IgD-negative memory B cell (primary cell): ENCODE results near the gene LDLRAP1. TPM values are rescaled to one million over a fixed set of nuclear protein-coding genes. Genes with fewer than 3 reads are reported as not detected.

Source experiments
- H3K27ac Mint-ChIP-seq, 3 donors: one replicate each; pipeline ENCODE4 v1.8.0; 2020 to 2022; ENCODE audit warnings: mild to moderate bottlenecking in 3 of 3, mixed read lengths in 3 of 3, moderate library complexity in 1 of 3
- H3K27me3 Mint-ChIP-seq: one replicate; pipeline ENCODE4 v1.8.0; 2021; ENCODE audit warnings: mixed read lengths
- H3K36me3 Mint-ChIP-seq: one replicate; pipeline ENCODE4 v1.8.0; 2020; ENCODE audit warnings: mild to moderate bottlenecking, mixed read lengths
- H3K4me1 Mint-ChIP-seq, 3 donors: one replicate each; pipeline ENCODE4 v1.8.0; 2020 to 2022; ENCODE audit warnings: mixed read lengths in 3 of 3, mild to moderate bottlenecking in 1 of 3
- H3K4me3 Mint-ChIP-seq, 4 donors: one replicate each; pipeline ENCODE4 v1.8.0; 2020 to 2022; ENCODE audit warnings: mild to moderate bottlenecking in 4 of 4, mixed read lengths in 4 of 4, moderate library complexity in 3 of 4
- H3K9me3 Mint-ChIP-seq, 3 donors: one replicate each; pipeline ENCODE4 v1.8.0; 2020 to 2021; ENCODE audit warnings: mixed read lengths in 3 of 3, mild to moderate bottlenecking in 1 of 3
- polyA plus RNA-seq: library from polyadenylated mRNA; unstranded; fragments of 300-500 nt; fragmentation: Illumina TruSeq; gene quantifications from one replicate; pipeline ENCODE4 v1.2.3, GENCODE V29; 2021

LDLRAP1 gene
- polyA plus RNA-seq, 1 donor from 2014 or later: 60.5 TPM

GRCh38 chr1:25545767-25546166 is 2.4 kb downstream of the LDLRAP1 start:
- H3K9me3 Mint-ChIP-seq: no peaks in the 10 kb centered on the region
- H3K4me3 Mint-ChIP-seq: peak overlapping the region in 3 of 4 donors; percentile 50 to 73 (median 72)
- H3K27ac Mint-ChIP-seq: peak overlapping the region in 1 of 3 donors; percentile 39

GRCh38 chr1:25546193-25546592 is 2.8 kb downstream of the LDLRAP1 start:
- H3K36me3 Mint-ChIP-seq: peaks cover 2% of the 10 kb centered on the region
- H3K4me3 Mint-ChIP-seq: peak overlapping the region in 1 of 4 donors; percentile 58
- peaks cover 23 to 54% (median 36%) of the 10 kb centered on the region in 3 donors for H3K4me1 Mint-ChIP-seq
- no peak overlapping the region for H3K27ac Mint-ChIP-seq
- H3K27me3 Mint-ChIP-seq: peaks cover 1% of the 10 kb centered on the region
- no peaks in the 10 kb centered on the region for H3K9me3 Mint-ChIP-seq

More at GRCh38 chr1:25545767-25546166, 2.4 kb downstream of the LDLRAP1 start:
- peaks cover 1% of the 10 kb centered on the region for H3K27me3 Mint-ChIP-seq
- H3K4me1 Mint-ChIP-seq: peaks cover 20 to 50% (median 35%) of the 10 kb centered on the region in 3 donors
- peaks cover 2% of the 10 kb centered on the region for H3K36me3 Mint-ChIP-seq

DNA sequence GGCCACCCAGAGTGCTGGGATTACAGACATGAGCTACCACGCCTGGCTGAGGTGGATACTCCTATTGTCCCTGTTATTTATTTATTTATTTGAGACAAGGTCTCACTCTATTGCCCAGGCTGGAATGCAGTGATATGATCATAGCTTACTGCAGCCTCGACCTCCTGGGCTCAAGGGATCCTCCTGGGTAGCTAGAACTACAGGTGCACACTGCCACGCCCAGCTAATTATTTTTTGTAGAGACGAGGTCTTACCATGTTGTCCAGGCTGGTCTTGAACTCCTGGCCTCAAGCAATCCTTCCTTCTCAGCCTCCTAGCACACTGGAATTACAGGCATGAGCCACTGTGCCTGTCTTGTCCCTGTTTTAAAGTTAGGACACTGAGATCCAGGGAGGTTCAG is 5.2 kb downstream of the LDLRAP1 start:
- H3K27me3 Mint-ChIP-seq: peaks cover 1% of the 10 kb centered on the region
- H3K27ac Mint-ChIP-seq: peak overlapping the region in 1 of 3 donors; percentile 16
- no peaks in the 10 kb centered on the region for H3K9me3 Mint-ChIP-seq
- peaks cover 2% of the 10 kb centered on the region for H3K36me3 Mint-ChIP-seq
- peaks cover 23 to 64% (median 42%) of the 10 kb centered on the region in 3 donors for H3K4me1 Mint-ChIP-seq
- peak overlapping the region in 1 of 4 donors; percentile 66 for H3K4me3 Mint-ChIP-seq

- H3K4me3 Mint-ChIP-seq: peak overlapping the region; percentile 10 to 82 (median 63)
- H3K27ac Mint-ChIP-seq: peak overlapping the region; percentile 8 to 95 (median 30)
- no peaks in the 10 kb centered on the region for H3K9me3 Mint-ChIP-seq
- H3K4me1 Mint-ChIP-seq: peaks cover 23 to 68% (median 42%) of the 10 kb centered on the region in 3 donors
- H3K27me3 Mint-ChIP-seq: peaks cover 1% of the 10 kb centered on the region
- peaks cover 2% of the 10 kb centered on the region for H3K36me3 Mint-ChIP-seq
These were observed 6.1 kb downstream of the LDLRAP1 start for GRCh38 chr1:25549273-25550154.

- Mint-ChIP-seq H3K9me3 (no peaks in the 10 kb centered on the region), H3K36me3 (peaks cover 2% of the 10 kb centered on the region), H3K27me3 (peaks cover 1% of the 10 kb centered on the region), H3K4me1 (peaks cover 23 to 66% (median 39%) of the 10 kb centered on the region in 3 donors), H3K4me3 (peak overlapping the region; percentile 10 to 82 (median 63)), H3K27ac (peak overlapping the region; percentile 8 to 95 (median 30))
These were observed 6.7 kb downstream of the LDLRAP1 start for GRCh38 chr1:25550155-25550506.

DNA sequence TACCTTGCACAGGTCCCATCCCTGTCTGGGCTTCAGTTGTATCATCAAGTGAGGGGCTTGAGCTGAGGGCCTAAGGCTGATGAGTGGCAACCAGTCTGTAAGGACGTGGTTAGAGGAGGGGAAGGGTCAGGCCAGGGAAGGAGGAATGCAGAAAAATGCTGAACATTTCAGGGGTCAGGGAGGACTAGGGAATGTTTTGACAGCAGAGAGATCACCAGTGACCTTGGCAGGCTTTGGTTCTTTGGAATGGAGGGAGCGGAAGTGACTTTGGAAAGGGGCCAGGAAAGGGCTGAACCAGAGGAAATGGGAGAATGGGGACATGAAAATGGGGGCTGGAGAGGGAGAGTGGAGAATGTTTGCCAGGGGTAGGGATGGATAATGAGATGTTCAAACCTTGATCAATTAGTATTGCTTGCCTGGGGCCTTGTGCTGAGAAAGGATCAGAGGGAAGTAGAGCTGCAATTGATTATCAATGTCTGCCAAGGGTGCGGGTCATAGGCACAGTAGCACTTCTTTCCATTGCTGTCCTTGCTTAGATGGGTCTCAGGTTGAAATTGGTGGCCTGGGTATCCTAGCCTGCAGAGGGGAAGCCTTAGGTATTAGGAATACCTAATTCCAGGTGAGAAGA is 7.4 kb downstream of the LDLRAP1 start:
- H3K27ac Mint-ChIP-seq: peak overlapping the region in 2 of 3 donors; percentile 30 to 95
- peaks cover 2% of the 10 kb centered on the region for H3K36me3 Mint-ChIP-seq
- H3K4me1 Mint-ChIP-seq: peaks cover 27 to 64% (median 37%) of the 10 kb centered on the region in 3 donors
- peaks cover 1% of the 10 kb centered on the region for H3K27me3 Mint-ChIP-seq
- no peaks in the 10 kb centered on the region for H3K9me3 Mint-ChIP-seq
- peak overlapping the region in 2 of 4 donors; percentile 48 to 82 for H3K4me3 Mint-ChIP-seq

GRCh38 chr1:25553749-25554429 is 10.5 kb downstream of the LDLRAP1 start:
- Mint-ChIP-seq H3K27me3 (peaks cover 1% of the 10 kb centered on the region), H3K4me3 (no peak overlapping the region), H3K36me3 (peaks cover 2% of the 10 kb centered on the region), H3K4me1 (peaks cover 25 to 65% (median 34%) of the 10 kb centered on the region in 3 donors), H3K27ac (peak overlapping the region in 1 of 3 donors; percentile 56), H3K9me3 (no peaks in the 10 kb centered on the region)

GRCh38 chr1:25554430-25554780 is 11.0 kb downstream of the LDLRAP1 start:
- peaks cover 2% of the 10 kb centered on the region for H3K36me3 Mint-ChIP-seq
- no peak overlapping the region for H3K4me3 Mint-ChIP-seq
- H3K27me3 Mint-ChIP-seq: peaks cover 1% of the 10 kb centered on the region
- peaks cover 26 to 63% (median 34%) of the 10 kb centered on the region in 3 donors for H3K4me1 Mint-ChIP-seq
- H3K27ac Mint-ChIP-seq: no peak overlapping the region
- H3K9me3 Mint-ChIP-seq: no peaks in the 10 kb centered on the region

- peaks cover 2% of the 10 kb centered on the region for H3K36me3 Mint-ChIP-seq
- no peaks in the 10 kb centered on the region for H3K27me3 Mint-ChIP-seq
- no peaks in the 10 kb centered on the region for H3K9me3 Mint-ChIP-seq
- peaks cover 27 to 60% (median 28%) of the 10 kb centered on the region in 3 donors for H3K4me1 Mint-ChIP-seq
- no peak overlapping the region for H3K4me3 Mint-ChIP-seq
- peak overlapping the region in 1 of 3 donors; percentile 68 for H3K27ac Mint-ChIP-seq
These were observed 11.7 kb downstream of the LDLRAP1 start for GRCh38 chr1:25554886-25555752.

- peaks cover 22 to 54% (median 25%) of the 10 kb centered on the region in 3 donors for H3K4me1 Mint-ChIP-seq
- no peaks in the 10 kb centered on the region for H3K27me3 Mint-ChIP-seq
- H3K27ac Mint-ChIP-seq: peak overlapping the region in 1 of 3 donors; percentile 68
- no peaks in the 10 kb centered on the region for H3K9me3 Mint-ChIP-seq
- peak overlapping the region in 1 of 4 donors; percentile 13 for H3K4me3 Mint-ChIP-seq
- H3K36me3 Mint-ChIP-seq: no peaks in the 10 kb centered on the region
These were observed 12.3 kb downstream of the LDLRAP1 start for GRCh38 chr1:25555753-25556092.

DNA sequence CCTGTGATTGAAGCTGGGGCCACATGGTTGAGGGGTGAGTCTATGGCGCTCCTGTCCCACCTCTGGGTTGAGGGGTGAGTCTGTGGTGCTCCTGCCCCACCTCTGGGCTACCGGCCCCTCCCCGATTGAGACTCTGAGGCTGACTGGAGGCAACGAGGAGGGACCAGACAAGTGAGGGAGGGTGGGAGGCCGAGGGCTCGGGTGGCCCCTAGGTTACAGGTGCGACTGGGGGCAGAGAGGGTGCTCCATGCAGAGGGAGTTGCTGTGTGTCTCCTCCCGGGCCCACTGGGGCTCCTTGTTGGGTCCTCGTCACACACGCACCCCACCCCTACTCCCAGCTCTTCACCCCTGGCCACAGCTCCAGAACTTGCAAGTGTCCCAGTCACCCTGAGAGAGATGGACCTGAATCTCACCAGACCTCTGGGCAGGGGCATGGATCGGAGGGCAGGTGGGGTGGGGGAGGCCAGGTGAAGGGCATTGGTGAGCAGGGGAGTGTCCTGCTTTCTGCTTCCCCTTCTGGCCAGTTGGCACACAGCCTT is 12.8 kb downstream of the LDLRAP1 start:
- Mint-ChIP-seq H3K27me3 (no peaks in the 10 kb centered on the region), H3K27ac (peak overlapping the region in 1 of 3 donors; percentile 67), H3K4me3 (no peak overlapping the region), H3K36me3 (no peaks in the 10 kb centered on the region), H3K4me1 (peaks cover 20 to 55% (median 27%) of the 10 kb centered on the region in 3 donors), H3K9me3 (no peaks in the 10 kb centered on the region)

GRCh38 chr1:25556791-25557476 is 13.5 kb downstream of the LDLRAP1 start:
- Mint-ChIP-seq H3K9me3 (no peaks in the 10 kb centered on the region), H3K36me3 (no peaks in the 10 kb centered on the region), H3K4me3 (no peak overlapping the region), H3K4me1 (peaks cover 18 to 55% (median 27%) of the 10 kb centered on the region in 3 donors), H3K27me3 (no peaks in the 10 kb centered on the region), H3K27ac (peak overlapping the region in 2 of 3 donors; percentile 46 to 67)

GRCh38 chr1:25557543-25557942 is 14.1 kb downstream of the LDLRAP1 start:
- H3K4me3 Mint-ChIP-seq: no peak overlapping the region
- H3K27ac Mint-ChIP-seq: peak overlapping the region in 1 of 3 donors; percentile 17
- no peaks in the 10 kb centered on the region for H3K36me3 Mint-ChIP-seq
- H3K27me3 Mint-ChIP-seq: no peaks in the 10 kb centered on the region
- H3K9me3 Mint-ChIP-seq: no peaks in the 10 kb centered on the region
- H3K4me1 Mint-ChIP-seq: peaks cover 21 to 59% (median 33%) of the 10 kb centered on the region in 3 donors
